Pancreas (tissue), 10 donors: ENCODE measurements around the gene SRSF11. TPM values are rescaled to one million over a fixed set of nuclear protein-coding genes. Genes with fewer than 3 reads are reported as not detected.

Source experiments
- ATAC-seq, 4 donors: fragments of 200-7000 bp; cut with Tn5 transposase; one replicate each; pipeline versions ENCODE4 v1.8.0 to v1.9.1; 2020; ENCODE audit warnings: mild to moderate bottlenecking in 4 of 4, moderate library complexity in 4 of 4
- DNase-seq, 6 donors: peaks; one replicate each; pipeline ENCODE4 v3.0.0-alpha.2; 2020
- FAIRE-seq: peaks from 2 replicates; lab custom pipeline; 2012; peaks lifted over from hg19 to GRCh38; lab: Jason Lieb, UNC
- H3K27ac ChIP-seq, 4 donors: fragments of 200-600 bp; sonication (generic); 1 replicate in 3 of 4; 2 replicates in 1 of 4; pipeline versions ENCODE4 v1.5.0 to v1.8.0; 2020
- H3K27me3 ChIP-seq, 4 donors: fragments of 200-600 bp; one replicate each; pipeline ENCODE4 v1.8.0; 2021
- H3K36me3 ChIP-seq, 3 donors: fragments of 200-600 bp; sonication (generic) in 1 of 3; one replicate each; pipeline versions ENCODE4 v1.5.0 to v1.8.0; 2020 to 2021
- H3K4me1 ChIP-seq, 3 donors: fragments of 200-600 bp; one replicate each; pipeline ENCODE4 v1.8.0; 2021
- H3K4me3 ChIP-seq, 4 donors: fragments of 200-600 bp; sonication (generic) in 2 of 4; one replicate each; pipeline versions ENCODE4 v1.5.0 to v1.8.0; 2020 to 2021
- H3K9me3 ChIP-seq, 4 donors: fragments of 200-600 bp; one replicate each; pipeline ENCODE4 v1.8.0; 2021
- WGBS, 2 donors: extraction: QIAGEN DNeasy Blood & Tissue Kit; methylation state at CpG; one replicate each; pipeline ENCODE4 v1.1.7; 2013; 5-methylcytosine and 5-hydroxymethylcytosine counted together
- intact Hi-C, 3 donors: fragments of 100-400 bp; cut with DNase I; formaldehyde crosslinking; loops; one replicate each; pipeline versions ENCODE4 v1.11.1 to v1.14.2; 2022
- polyA plus RNA-seq, 2 donors: library from polyadenylated mRNA; stranded (reverse); fragments of 200-250 nt; gene quantifications; one replicate each; pipeline ENCODE4 v1.2.3, GENCODE V29; 2013
- total RNA-seq, 6 donors: library from RNA; stranded (reverse); fragmentation: NEBNext Ultra II Directional in 4 of 6; extraction: Animal tissue kit (Norgen Biotek cat#: 25700) in 4 of 6; gene quantifications; one replicate each; pipeline versions ENCODE4 v1.2.1 to v1.2.4, GENCODE V29; 2021 to 2023
- TF ChIP-seq, protein P1 (sequence below), 4 donors: fragments of 200-600 bp; sonication (generic) in 3 of 4; IDR thresholded peaks; one replicate each; pipeline versions ENCODE4 v1.5.0 to v1.8.0; 2021; ENCODE audit warnings: antibody characterized with exemption in 4 of 4
- donor health status: healthy with polysubstance abuse.
- donor health status: DM: no; HTN: no; CAD: no; lungs with moderate emphysema.
- donor health status: DM: no; HTN: no; CAD: no.
- donor health status: control.
- donor health status: control.
- donor health status: Bipolar disorder and iron deficiency.
- donor health status: DM: yes; HTN: yes; CAD: no.
- donor health status: DM: no; HTN: no; CAD: no.
- donor health status: DM: no; HTN: no; CAD: no.
- donor health status: DM: yes; HTN: yes; CAD: no.

The SRSF11 gene
- total and polyA plus RNA-seq, 8 donors, result 35.4 to 252 (median 72.7) TPM

DNA sequence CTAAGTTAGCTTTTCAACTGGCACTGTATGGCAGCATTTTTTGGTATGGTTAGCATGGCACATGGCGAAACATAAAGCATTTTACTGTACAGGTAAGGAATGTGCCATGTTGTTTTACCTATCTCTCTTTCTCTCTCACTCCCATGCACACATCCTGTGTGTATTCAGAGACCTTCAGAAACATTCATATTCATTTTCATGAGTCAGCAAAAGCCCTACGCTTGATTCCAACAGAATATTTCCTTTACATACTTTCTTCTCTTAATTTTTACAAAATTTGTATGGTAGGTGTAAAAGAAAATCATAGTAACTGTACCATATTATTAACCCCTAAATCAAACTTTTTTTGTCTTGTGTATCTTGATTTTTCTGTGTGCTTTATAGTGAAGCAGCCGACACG, 10.3 kb downstream of the SRSF11 start:
- 96 to 98% methylated on average over 4 of the region's 4 CpGs for WGBS, 2 donors
- ATAC-seq (no peak), DNase-seq (no peak), FAIRE-seq (no peak)
- Histone ChIP-seq H3K4me3 (no peak overlapping the region), H3K36me3 (peaks cover 0 to 74% (median 22%) of the 10 kb centered on the region in 3 donors), H3K27me3 (no peaks in the 10 kb centered on the region), H3K9me3 (no peaks in the 10 kb centered on the region), H3K4me1 (no peaks in the 10 kb centered on the region), H3K27ac (no peak overlapping the region)
- TF ChIP-seq, protein P1, sequence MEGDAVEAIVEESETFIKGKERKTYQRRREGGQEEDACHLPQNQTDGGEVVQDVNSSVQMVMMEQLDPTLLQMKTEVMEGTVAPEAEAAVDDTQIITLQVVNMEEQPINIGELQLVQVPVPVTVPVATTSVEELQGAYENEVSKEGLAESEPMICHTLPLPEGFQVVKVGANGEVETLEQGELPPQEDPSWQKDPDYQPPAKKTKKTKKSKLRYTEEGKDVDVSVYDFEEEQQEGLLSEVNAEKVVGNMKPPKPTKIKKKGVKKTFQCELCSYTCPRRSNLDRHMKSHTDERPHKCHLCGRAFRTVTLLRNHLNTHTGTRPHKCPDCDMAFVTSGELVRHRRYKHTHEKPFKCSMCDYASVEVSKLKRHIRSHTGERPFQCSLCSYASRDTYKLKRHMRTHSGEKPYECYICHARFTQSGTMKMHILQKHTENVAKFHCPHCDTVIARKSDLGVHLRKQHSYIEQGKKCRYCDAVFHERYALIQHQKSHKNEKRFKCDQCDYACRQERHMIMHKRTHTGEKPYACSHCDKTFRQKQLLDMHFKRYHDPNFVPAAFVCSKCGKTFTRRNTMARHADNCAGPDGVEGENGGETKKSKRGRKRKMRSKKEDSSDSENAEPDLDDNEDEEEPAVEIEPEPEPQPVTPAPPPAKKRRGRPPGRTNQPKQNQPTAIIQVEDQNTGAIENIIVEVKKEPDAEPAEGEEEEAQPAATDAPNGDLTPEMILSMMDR (IDR thresholded peaks at IDR 0.05), result no peak
- intact Hi-C loops, result no loop called here

GRCh38 chr1:70234733-70235132, 13.6 kb downstream of the SRSF11 start:
- no peak overlapping the region for H3K27ac ChIP-seq
- peaks cover 2 to 88% (median 41%) of the 10 kb centered on the region in 3 donors for H3K36me3 ChIP-seq
- no peak for DNase-seq
- no peaks in the 10 kb centered on the region for H3K9me3 ChIP-seq
- H3K4me3 ChIP-seq, result no peak overlapping the region
- TF ChIP-seq, protein P1 (IDR thresholded peaks at IDR 0.05), result no peak
- no peaks in the 10 kb centered on the region for H3K27me3 ChIP-seq
- peak; percentile 80 for FAIRE-seq
- ATAC-seq, result no peak
- intact Hi-C loops, result no loop called here
- no peaks in the 10 kb centered on the region for H3K4me1 ChIP-seq

DNA sequence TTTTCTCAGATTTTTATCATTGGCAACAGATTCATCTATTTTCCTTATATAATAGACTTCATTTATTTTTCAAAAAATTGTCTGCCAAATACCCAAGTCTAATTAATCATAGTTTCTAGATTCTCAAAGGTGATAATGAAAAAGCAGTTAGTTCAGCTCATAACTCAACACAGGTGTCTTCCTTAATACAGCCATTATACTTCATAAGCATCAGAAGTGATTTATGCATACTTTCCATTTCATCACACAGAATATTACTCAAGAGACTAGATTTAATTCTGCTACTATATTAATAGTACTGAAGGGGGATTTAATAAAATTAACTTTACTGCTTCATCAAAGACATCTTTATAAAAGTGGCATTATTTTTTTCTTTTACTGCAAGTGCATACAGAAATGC, 18.8 kb downstream of the SRSF11 start:
- DNase-seq (no peak), FAIRE-seq (no peak), ATAC-seq (no peak)
- intact Hi-C loops, result no loop called here
- TF ChIP-seq, protein P1 (IDR thresholded peaks at IDR 0.05), result no peak
- Histone ChIP-seq H3K4me1 (no peaks in the 10 kb centered on the region), H3K27me3 (no peaks in the 10 kb centered on the region), H3K36me3 (peaks cover 6 to 85% (median 47%) of the 10 kb centered on the region in 3 donors), H3K9me3 (no peaks in the 10 kb centered on the region), H3K27ac (no peak overlapping the region), H3K4me3 (no peak overlapping the region)

DNA sequence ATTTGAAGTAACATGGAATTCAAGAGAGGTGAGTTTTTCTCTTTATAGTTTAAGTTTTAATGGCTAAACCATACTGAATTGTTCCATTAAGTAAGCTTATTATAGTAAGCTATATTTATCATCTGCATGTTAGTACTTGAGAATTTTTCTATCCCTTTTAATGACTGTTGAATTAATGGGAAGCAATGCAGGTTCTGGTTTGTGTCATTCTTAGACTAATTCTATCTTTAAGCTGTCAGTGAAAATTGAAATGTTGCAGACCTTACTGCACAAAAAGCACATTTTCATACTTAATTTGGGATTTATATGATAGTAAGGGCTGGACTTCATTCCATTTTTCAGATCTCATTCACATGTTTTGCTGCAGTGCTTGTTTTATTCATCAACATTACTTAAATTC, 25.9 kb downstream of the SRSF11 start:
- Histone ChIP-seq H3K4me1 (no peaks in the 10 kb centered on the region), H3K36me3 (peaks cover 3 to 76% (median 40%) of the 10 kb centered on the region in 3 donors), H3K27me3 (no peaks in the 10 kb centered on the region), H3K4me3 (no peak overlapping the region), H3K27ac (no peak overlapping the region), H3K9me3 (no peaks in the 10 kb centered on the region)
- intact Hi-C loops, result no loop called here
- FAIRE-seq, result no peak
- TF ChIP-seq, protein P1 (IDR thresholded peaks at IDR 0.05), result no peak
- no peak for DNase-seq
- ATAC-seq, result no peak

- DNase-seq (no peak), ATAC-seq (no peak), FAIRE-seq (no peak)
- Histone ChIP-seq H3K27ac (no peak overlapping the region), H3K27me3 (no peaks in the 10 kb centered on the region), H3K4me1 (no peaks in the 10 kb centered on the region), H3K4me3 (no peak overlapping the region), H3K36me3 (peaks cover 3 to 73% (median 36%) of the 10 kb centered on the region in 3 donors), H3K9me3 (no peaks in the 10 kb centered on the region)
- TF ChIP-seq, protein P1 (IDR thresholded peaks at IDR 0.05), result no peak
- intact Hi-C loops, result no loop called here
Observed at GRCh38 chr1:70247768-70248167, 26.6 kb downstream of the SRSF11 start.
